OCI-LY1 (cell line): Measurements from ENCODE around the gene CAPN11.

Experiments
- H2AFZ ChIP-seq: fragments of 200-600 bp; sonication (generic), shearing (Covaris generic); 2 replicates; pipeline ENCODE4 v1.6.0; 2014; ENCODE audit warnings: antibody characterized with exemption, mild to moderate bottlenecking, low read length
- H3F3A ChIP-seq: fragments of 200-600 bp; sonication (generic), shearing (Covaris generic); 2 replicates; pipeline ENCODE4 v1.6.0; 2014; ENCODE audit warnings: mild to moderate bottlenecking, antibody characterized with exemption, low read length, moderate library complexity; ENCODE audit not compliant: insufficient read depth
- H3K27ac ChIP-seq: fragments of 200-600 bp; sonication (generic); 2 replicates; pipeline ENCODE4 v1.5.1; 2014; ENCODE audit warnings: low read length, mixed run types, mild to moderate bottlenecking, low read depth; ENCODE audit not compliant: poor library complexity, severe bottlenecking
- H3K27me3 ChIP-seq: fragments of 200-600 bp; sonication (generic); 2 replicates; pipeline ENCODE4 v1.6.0; 2014; ENCODE audit warnings: antibody characterized with exemption, mild to moderate bottlenecking, low read length, moderate library complexity; ENCODE audit not compliant: insufficient read depth
- H3K36me3 ChIP-seq: fragments of 200-600 bp; sonication (generic); 2 replicates; pipeline ENCODE4 v1.6.1; 2014; ENCODE audit warnings: mild to moderate bottlenecking, antibody characterized with exemption, low read length, moderate library complexity, mixed read lengths; ENCODE audit not compliant: insufficient read depth
- H3K4me1 ChIP-seq: fragments of 200-600 bp; sonication (generic); 2 replicates; pipeline ENCODE4 v1.5.1; 2014; ENCODE audit warnings: mild to moderate bottlenecking, low read length, moderate library complexity; ENCODE audit not compliant: insufficient read depth, severe bottlenecking
- H3K4me2 ChIP-seq: fragments of 200-600 bp; sonication (generic), shearing (Covaris generic); 2 replicates; pipeline ENCODE4 v1.6.1; 2014; ENCODE audit warnings: low read length
- H3K4me3 ChIP-seq: fragments of 200-600 bp; sonication (generic); 2 replicates; pipeline ENCODE4 v1.5.1; 2014; ENCODE audit warnings: low read length, low read depth, mild to moderate bottlenecking, mixed read lengths; ENCODE audit not compliant: poor library complexity, severe bottlenecking
- H3K79me2 ChIP-seq: fragments of 200-600 bp; shearing (Covaris generic); 2 replicates; pipeline ENCODE4 v1.6.1; 2016; ENCODE audit warnings: mixed run types, low read length, mixed read lengths; ENCODE audit not compliant: insufficient read depth
- H3K9ac ChIP-seq: fragments of 200-600 bp; sonication (generic), shearing (Covaris generic); 2 replicates; pipeline ENCODE4 v1.6.1; 2014; ENCODE audit warnings: mild to moderate bottlenecking, low read length, mixed read lengths
- H3K9me2 ChIP-seq: fragments of 200-600 bp; sonication (generic), shearing (Covaris generic); 2 replicates; pipeline ENCODE4 v1.6.1; 2014; ENCODE audit warnings: low read depth, mild to moderate bottlenecking, low read length, mixed read lengths
- H3K9me3 ChIP-seq: fragments of 200-600 bp; shearing (Covaris generic); 2 replicates; pipeline ENCODE4 v1.6.1; 2014; ENCODE audit warnings: low read length, mixed read lengths
- H4K20me1 ChIP-seq: fragments of 200-600 bp; sonication (generic), shearing (Covaris generic); 2 replicates; pipeline ENCODE4 v1.6.0; 2016; ENCODE audit warnings: mild to moderate bottlenecking, low read length; ENCODE audit not compliant: insufficient read depth
- CTCF ChIP-seq: fragments of 200-600 bp; sonication (generic), shearing (Covaris generic); IDR thresholded peaks from 2 replicates; pipeline ENCODE4 v1.5.1; 2017; ENCODE audit warnings: mild to moderate bottlenecking, antibody characterized with exemption, low read length, moderate library complexity, mixed read lengths
- EZH2 ChIP-seq: fragments of 200-600 bp; sonication (generic), shearing (Covaris generic); IDR thresholded peaks from 2 replicates; pipeline ENCODE4 v1.8.0; 2017; ENCODE audit warnings: borderline replicate concordance, mixed run types, mild to moderate bottlenecking, antibody characterized with exemption, low read length, moderate library complexity, mixed read lengths

The CAPN11 gene

GRCh38 chr6:44123544-44123943 is 35.1 kb upstream of the CAPN11 start:
- peaks cover 63% of the 10 kb centered on the region for H3K4me1 ChIP-seq
- H3K4me2 ChIP-seq: peak overlapping the region; percentile 44; the same call in 1 of the 2 replicates
- H3K9me2 ChIP-seq: no peaks in the 10 kb centered on the region
- H3K36me3 ChIP-seq: no peaks in the 10 kb centered on the region; the same call in 1 of the 2 replicates
- H2AFZ ChIP-seq: no peak overlapping the region
- H4K20me1 ChIP-seq: no peaks in the 10 kb centered on the region
- no peaks in the 10 kb centered on the region for H3F3A ChIP-seq
- no peak overlapping the region for H3K27ac ChIP-seq
- TF ChIP-seq CTCF (no peak), EZH2 (no peak)
- no peaks in the 10 kb centered on the region for H3K27me3 ChIP-seq
- H3K9ac ChIP-seq: no peak overlapping the region; the same call in 1 of the 2 replicates
- H3K79me2 ChIP-seq: peaks cover 85% of the 10 kb centered on the region
- H3K4me3 ChIP-seq: peak overlapping the region; percentile 25
- no peaks in the 10 kb centered on the region for H3K9me3 ChIP-seq

GRCh38 chr6:44126320-44127149 is 32.1 kb upstream of the CAPN11 start:
- peaks cover 60% of the 10 kb centered on the region for H3K4me1 ChIP-seq

More at GRCh38 chr6:44126320-44127149, 32.1 kb upstream of the CAPN11 start:
- Histone ChIP-seq H3K27me3 (no peaks in the 10 kb centered on the region), H3K27ac (peak overlapping the region; percentile 47), H3K9ac (peak overlapping the region; percentile 81), H4K20me1 (no peaks in the 10 kb centered on the region), H3K79me2 (peaks cover 56% of the 10 kb centered on the region), H3K4me2 (peak overlapping the region; percentile 97), H2AFZ (no peak overlapping the region), H3K9me2 (no peaks in the 10 kb centered on the region), H3F3A (no peaks in the 10 kb centered on the region), H3K4me3 (peak overlapping the region; percentile 83), H3K9me3 (no peaks in the 10 kb centered on the region), H3K36me3 (no peaks in the 10 kb centered on the region; the same call in 1 of the 2 replicates)
- TF ChIP-seq EZH2 (no peak), CTCF (no peak)
